HG03469 (cell line): ENCODE measurements around the gene NAA80.

Experiments
- ATAC-seq: cut with Tn5 transposase; IDR thresholded peaks from one replicate; pipeline ENCODE4 v1.9.1; 2021; ENCODE audit warnings: mild to moderate bottlenecking, moderate library complexity, moderate number of reproducible peaks; ENCODE audit not compliant: unreplicated experiment

NAA80 gene

GRCh38 chr3:50298836-50299637, at the start of gene NAA80, which contains the start of gene HYAL3:
Gene NAA80 (minus strand): TSS chr3:50299405. CDS start chr3:50297463, 1,942 bp downstream.
Gene HYAL3 (minus strand): TSS chr3:50299405. CDS start chr3:50295602, 3,803 bp downstream.
- ATAC-seq = peak; percentile 55

- ATAC-seq = no peak
Observed at GRCh38 chr3:50347187-50347813, 48.1 kb upstream of the NAA80 start.

- ATAC-seq = no peak
Observed at GRCh38 chr3:50345586-50346234, 46.5 kb upstream of the NAA80 start, which contains the start of gene ZMYND10. Gene ZMYND10 (minus strand): TSS chr3:50345732. CDS start chr3:50345579, 153 bp downstream.

GRCh38 chr3:50345008-50345407, 45.8 kb upstream of the NAA80 start:
- no peak for ATAC-seq

- no peak for ATAC-seq
Observed at GRCh38 chr3:50342813-50343633, 43.8 kb upstream of the NAA80 start.

- no peak for ATAC-seq
Observed at GRCh38 chr3:50341996-50342650, 42.9 kb upstream of the NAA80 start.

- no peak for ATAC-seq
Observed at GRCh38 chr3:50341537-50341936, 42.3 kb upstream of the NAA80 start.

GRCh38 chr3:50340448-50341329, 41.5 kb upstream of the NAA80 start, which contains the start of gene RASSF1:
Gene RASSF1 (minus strand): TSS chr3:50340836. CDS start chr3:50340805, 31 bp downstream.
- ATAC-seq = no peak

GRCh38 chr3:50340147-50340447, 40.9 kb upstream of the NAA80 start:
- no peak for ATAC-seq

- no peak for ATAC-seq
Observed at GRCh38 chr3:50339485-50340146, 40.4 kb upstream of the NAA80 start.

- ATAC-seq = no peak
Observed at GRCh38 chr3:50338965-50339364, 39.8 kb upstream of the NAA80 start.

GRCh38 chr3:50337175-50337861, 38.1 kb upstream of the NAA80 start:
- peak; percentile 43 for ATAC-seq

GRCh38 chr3:50336452-50337174, 37.4 kb upstream of the NAA80 start:
- peak; percentile 1 for ATAC-seq

- no peak for ATAC-seq
Observed at GRCh38 chr3:50334339-50335075, 35.3 kb upstream of the NAA80 start.

GRCh38 chr3:50333744-50334328, 34.6 kb upstream of the NAA80 start:
- ATAC-seq = no peak

- ATAC-seq = no peak
Observed at GRCh38 chr3:50331364-50331907, 32.2 kb upstream of the NAA80 start.
